Mesothelial cell of epicardium (in vitro differentiated cells): Measurements from ENCODE around the gene TMC4. TPM values are rescaled to one million over a fixed set of nuclear protein-coding genes. Genes with fewer than 3 reads are reported as not detected.
A peak's percentile ranks its signal among the peaks of the same experiment; 100 is the strongest.
"Not testable (repeated sequence)": the region's sequence is repeated elsewhere in the genome, so short reads cannot be mapped to it uniquely, and the experiment has no call there.

Experiments used
- DNase-seq, 2 experiments: peaks; one replicate each; pipeline ENCODE4 v3.0.0; 2021; ENCODE audit warnings: low spot score in 2 of 2; ENCODE audit not compliant: unreplicated experiment in 2 of 2
- H3K27ac Mint-ChIP-seq: 2 replicates; pipeline ENCODE4 v1.8.0; 2021; ENCODE audit warnings: mixed read lengths
- H3K27me3 Mint-ChIP-seq: 2 replicates; pipeline ENCODE4 v1.8.0; 2021; ENCODE audit warnings: low read depth, mixed read lengths
- H3K36me3 Mint-ChIP-seq: 2 replicates; pipeline ENCODE4 v1.8.0; 2021; ENCODE audit warnings: mixed read lengths
- H3K4me1 Mint-ChIP-seq: 2 replicates; pipeline ENCODE4 v1.8.0; 2021; ENCODE audit warnings: mixed read lengths
- H3K4me3 Mint-ChIP-seq: 2 replicates; pipeline ENCODE4 v1.8.0; 2021; ENCODE audit warnings: mild to moderate bottlenecking, moderate library complexity, mixed read lengths
- H3K9me3 Mint-ChIP-seq: 2 replicates; pipeline ENCODE4 v1.8.0; 2021; ENCODE audit warnings: mixed read lengths
- total RNA-seq: library from RNA; stranded (reverse); gene quantifications from 3 replicates; pipeline ENCODE4 v1.2.1, GENCODE V29; 2021
- TF ChIP-seq, protein P1 (sequence below): fragments of 200-600 bp; sonication (generic); IDR thresholded peaks from one replicate; pipeline ENCODE4 v1.5.0; 2021; ENCODE audit warnings: antibody characterized with exemption; ENCODE audit not compliant: unreplicated experiment

The TMC4 gene
- total RNA-seq, 1 donor from 2014 or later, result 57.6 TPM

DNA sequence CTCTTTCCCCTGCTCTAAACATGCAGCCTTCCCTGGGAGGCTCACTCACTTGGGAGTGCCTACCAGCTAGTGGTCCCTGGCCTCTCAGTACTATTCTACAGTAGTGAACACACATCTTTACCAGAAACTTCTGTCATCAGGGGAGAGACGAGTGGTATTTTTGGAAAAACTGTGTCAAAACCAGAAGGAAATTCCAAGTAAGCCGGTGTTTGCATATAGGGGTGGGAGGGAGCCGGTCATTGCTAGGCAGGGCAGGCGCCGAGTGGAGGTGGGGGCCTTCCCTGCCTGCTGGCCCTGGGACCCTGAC is 34.7 kb upstream of the TMC4 start:
- Mint-ChIP-seq H3K27ac (peak overlapping the region; percentile 94), H3K4me1 (peaks cover 67% of the 10 kb centered on the region), H3K36me3 (peaks cover 30% of the 10 kb centered on the region), H3K9me3 (no peaks in the 10 kb centered on the region), H3K4me3 (no peak overlapping the region), H3K27me3 (no peaks in the 10 kb centered on the region)
- DNase-seq, result no peak
- TF ChIP-seq, protein P1, sequence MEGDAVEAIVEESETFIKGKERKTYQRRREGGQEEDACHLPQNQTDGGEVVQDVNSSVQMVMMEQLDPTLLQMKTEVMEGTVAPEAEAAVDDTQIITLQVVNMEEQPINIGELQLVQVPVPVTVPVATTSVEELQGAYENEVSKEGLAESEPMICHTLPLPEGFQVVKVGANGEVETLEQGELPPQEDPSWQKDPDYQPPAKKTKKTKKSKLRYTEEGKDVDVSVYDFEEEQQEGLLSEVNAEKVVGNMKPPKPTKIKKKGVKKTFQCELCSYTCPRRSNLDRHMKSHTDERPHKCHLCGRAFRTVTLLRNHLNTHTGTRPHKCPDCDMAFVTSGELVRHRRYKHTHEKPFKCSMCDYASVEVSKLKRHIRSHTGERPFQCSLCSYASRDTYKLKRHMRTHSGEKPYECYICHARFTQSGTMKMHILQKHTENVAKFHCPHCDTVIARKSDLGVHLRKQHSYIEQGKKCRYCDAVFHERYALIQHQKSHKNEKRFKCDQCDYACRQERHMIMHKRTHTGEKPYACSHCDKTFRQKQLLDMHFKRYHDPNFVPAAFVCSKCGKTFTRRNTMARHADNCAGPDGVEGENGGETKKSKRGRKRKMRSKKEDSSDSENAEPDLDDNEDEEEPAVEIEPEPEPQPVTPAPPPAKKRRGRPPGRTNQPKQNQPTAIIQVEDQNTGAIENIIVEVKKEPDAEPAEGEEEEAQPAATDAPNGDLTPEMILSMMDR, result no peak

- not testable (repeated sequence) for DNase-seq, H3K4me3 Mint-ChIP-seq, H3K9me3 Mint-ChIP-seq, H3K27me3 Mint-ChIP-seq
- H3K36me3 Mint-ChIP-seq, result peaks cover 33% of the 10 kb centered on the region
- peaks cover 71% of the 10 kb centered on the region for H3K4me1 Mint-ChIP-seq
- H3K27ac Mint-ChIP-seq, result peak overlapping the region; percentile 94
Observed at GRCh38 chr19:54207193-54207592, 34.2 kb upstream of the TMC4 start.

- no peaks in the 10 kb centered on the region for H3K9me3 Mint-ChIP-seq
- DNase-seq, result no peak
- peaks cover 75% of the 10 kb centered on the region for H3K4me1 Mint-ChIP-seq
- H3K27ac Mint-ChIP-seq, result no peak overlapping the region
- no peak overlapping the region for H3K4me3 Mint-ChIP-seq
- TF ChIP-seq, protein P1, result no peak
- peaks cover 33% of the 10 kb centered on the region for H3K36me3 Mint-ChIP-seq
- no peaks in the 10 kb centered on the region for H3K27me3 Mint-ChIP-seq
Observed at GRCh38 chr19:54206831-54207177, 33.8 kb upstream of the TMC4 start.

- DNase-seq, result no peak
- no peak overlapping the region for H3K4me3 Mint-ChIP-seq
- H3K9me3 Mint-ChIP-seq, result no peaks in the 10 kb centered on the region
- no peak overlapping the region for H3K27ac Mint-ChIP-seq
- peaks cover 32% of the 10 kb centered on the region for H3K36me3 Mint-ChIP-seq
- H3K27me3 Mint-ChIP-seq, result no peaks in the 10 kb centered on the region
- H3K4me1 Mint-ChIP-seq, result peaks cover 77% of the 10 kb centered on the region
- TF ChIP-seq, protein P1, result no peak
Observed at GRCh38 chr19:54206030-54206830, 33.3 kb upstream of the TMC4 start.

DNA sequence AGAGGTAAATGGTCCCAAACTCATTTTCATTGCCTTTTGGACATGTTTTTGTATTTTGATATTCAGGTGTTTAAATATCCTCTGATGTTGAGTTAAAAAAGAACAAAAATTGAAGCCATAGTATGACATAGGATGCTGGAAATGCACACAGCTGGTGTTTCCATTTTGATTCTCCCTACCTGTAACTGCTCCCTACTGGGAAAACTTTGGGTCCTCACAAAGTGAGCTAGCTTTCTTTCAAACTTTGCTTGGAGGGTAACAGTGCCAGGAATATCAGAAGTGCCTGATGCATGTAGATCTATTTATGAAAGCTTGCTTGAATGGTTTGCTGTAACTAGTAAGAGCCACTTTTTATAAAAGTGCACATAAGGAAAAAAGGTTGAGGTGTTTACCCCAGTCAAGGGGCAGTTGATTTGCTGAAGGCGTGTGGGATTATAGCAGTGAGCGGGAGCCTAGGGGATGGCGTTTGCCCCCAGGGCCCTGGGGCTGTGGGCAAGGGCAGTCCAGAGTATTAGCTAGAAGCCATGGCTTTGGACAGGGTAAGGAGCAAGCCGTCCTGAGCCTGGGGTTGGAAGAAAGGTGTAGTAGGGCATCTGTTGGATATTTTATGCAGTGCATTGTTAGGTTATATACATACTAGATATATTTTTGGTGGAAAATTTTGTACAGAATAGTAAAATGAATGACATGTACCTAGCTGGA is 32.0 kb upstream of the TMC4 start:
- Mint-ChIP-seq H3K27me3 (no peaks in the 10 kb centered on the region), H3K4me1 (peaks cover 72% of the 10 kb centered on the region), H3K4me3 (no peak overlapping the region), H3K9me3 (no peaks in the 10 kb centered on the region), H3K27ac (no peak overlapping the region), H3K36me3 (peaks cover 30% of the 10 kb centered on the region)
- DNase-seq, result no peak
- TF ChIP-seq, protein P1, result no peak

- peaks cover 30% of the 10 kb centered on the region for H3K36me3 Mint-ChIP-seq
- peak overlapping the region; percentile 56 for H3K27ac Mint-ChIP-seq
- TF ChIP-seq, protein P1, result no peak
- H3K4me3 Mint-ChIP-seq, result peak overlapping the region; percentile 100
- H3K27me3 Mint-ChIP-seq, result no peaks in the 10 kb centered on the region
- peaks cover 56% of the 10 kb centered on the region for H3K4me1 Mint-ChIP-seq
- no peak for DNase-seq
- H3K9me3 Mint-ChIP-seq, result no peaks in the 10 kb centered on the region
Observed at GRCh38 chr19:54203151-54203611, 30.2 kb upstream of the TMC4 start.
